ENCODE measurements around the gene GNE.
A peak's percentile ranks its signal among the peaks of the same experiment; 100 is the strongest.
"Not testable (repeated sequence)": the region's sequence is repeated elsewhere in the genome, so short reads cannot be mapped to it uniquely, and the experiment has no call there.

The GNE gene

DNA sequence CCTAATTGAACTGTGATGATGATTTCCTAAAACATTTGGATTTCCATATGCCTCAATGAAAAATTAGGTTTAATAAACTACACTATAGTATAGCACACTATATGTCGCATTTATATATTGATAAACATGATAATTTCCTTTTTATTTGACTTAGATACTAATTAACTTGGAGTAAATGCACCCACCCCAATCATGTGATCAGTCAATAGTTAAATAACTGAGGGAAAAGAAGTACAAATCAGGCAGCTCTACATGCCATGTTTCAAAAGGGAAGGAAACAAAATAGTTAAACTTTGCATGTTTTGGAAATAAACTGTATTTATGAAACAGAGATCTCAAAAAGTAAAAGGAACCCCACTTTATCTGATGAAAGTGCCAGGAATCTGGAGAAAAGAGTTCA is 18.0 kb upstream of the GNE start:
- Histone ChIP-seq H3K9me3 (replicated peaks in 1 of 2; ENCODE audit: control insufficient read depth in 2 of 2, insufficient read depth in 1 of 2, low read depth in 1 of 2, low read length in 2 of 2) (no peaks in the 10 kb centered on the region), H2AK5ac (ENCODE audit: low read depth, low read length) (no peak overlapping the region), H3K79me1 (ENCODE audit: low read depth, low read length) (no peaks in the 10 kb centered on the region), H3K23ac (ENCODE audit: low read depth, low read length, poor library complexity) (no peak overlapping the region), H3K9ac (ENCODE audit: low read depth, low read length, poor library complexity) (no peak overlapping the region), H2AFZ (ENCODE audit: low read length) (peak overlapping the region; percentile 38), H2BK15ac (ENCODE audit: low read length) (no peak overlapping the region), H3K4me3 (ENCODE audit: low read length in 2 of 2) (no peak overlapping the region), H2BK12ac (ENCODE audit: low read length) (no peak overlapping the region), H3K27ac (replicated peaks; ENCODE audit: low read length) (no peak overlapping the region), H3K18ac (ENCODE audit: low read length) (no peak overlapping the region), H4K91ac (ENCODE audit: low read depth, low read length, poor library complexity) (no peak overlapping the region), H3K36me3 (replicated peaks in 1 of 2; ENCODE audit: control insufficient read depth in 2 of 2, insufficient read depth in 2 of 2, low read length in 2 of 2) (no peaks in the 10 kb centered on the region), H2BK5ac (ENCODE audit: low read length) (no peak overlapping the region), H3K4ac (ENCODE audit: low read length) (no peak overlapping the region), H3K4me2 (ENCODE audit: insufficient read depth, low read length, poor library complexity, severe bottlenecking) (no peak overlapping the region), H3K27me3 (ENCODE audit: control insufficient read depth in 3 of 3, insufficient read depth in 3 of 3, low read depth in 1 of 3, low read length in 3 of 3) (no peaks in the 10 kb centered on the region), H3K14ac (ENCODE audit: low read length) (no peak overlapping the region), H4K8ac (ENCODE audit: low read depth, low read length) (no peak overlapping the region), H2BK120ac (ENCODE audit: low read depth, low read length) (no peak overlapping the region), H3K4me1 (ENCODE audit: control insufficient read depth in 2 of 2, insufficient read depth in 1 of 2, low read depth in 1 of 2, low read length in 2 of 2) (peaks cover 0 to 10% of the 10 kb centered on the region in 2 donors)
- DNase-seq (ENCODE audit: low spot score) = no peak
- WGBS, 2 donors (ENCODE audit: extremely low coverage in 2 of 2, insufficient read length in 2 of 2, insufficient replicate concordance in 1 of 2) = no CpG with 5 or more reads among the region's 1 CpG

DNA sequence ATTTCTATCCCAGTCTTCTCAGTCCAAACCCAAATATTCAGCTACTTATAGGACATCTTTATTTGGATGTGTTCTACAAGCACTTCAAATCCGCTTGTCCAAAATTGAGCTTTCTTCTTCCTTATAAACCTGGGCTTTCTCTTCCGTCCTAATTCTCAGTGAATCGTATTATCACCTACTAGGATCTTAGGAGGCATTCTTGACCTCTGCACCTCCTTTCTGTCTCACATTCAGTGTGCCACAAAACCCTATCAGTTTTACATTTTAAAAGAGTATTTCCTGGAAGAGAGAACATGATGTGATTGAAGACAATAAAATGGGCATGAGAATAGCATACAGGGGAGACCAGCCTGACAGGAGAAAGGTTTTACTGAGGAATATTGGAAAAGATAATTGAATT is 16.8 kb upstream of the GNE start:
- H3K9ac ChIP-seq (ENCODE audit: low read depth, low read length, poor library complexity) = no peak overlapping the region
- H3K23ac ChIP-seq (ENCODE audit: low read depth, low read length, poor library complexity) = no peak overlapping the region
- no peak overlapping the region for H3K4ac ChIP-seq (ENCODE audit: low read length)
- no peak overlapping the region for H4K8ac ChIP-seq (ENCODE audit: low read depth, low read length)
- peaks cover 0 to 10% of the 10 kb centered on the region in 2 donors for H3K4me1 ChIP-seq (ENCODE audit: control insufficient read depth in 2 of 2, insufficient read depth in 1 of 2, low read depth in 1 of 2, low read length in 2 of 2)
- no peaks in the 10 kb centered on the region for H3K79me1 ChIP-seq (ENCODE audit: low read depth, low read length)
- H3K9me3 ChIP-seq (replicated peaks in 1 of 2; ENCODE audit: control insufficient read depth in 2 of 2, insufficient read depth in 1 of 2, low read depth in 1 of 2, low read length in 2 of 2) = no peaks in the 10 kb centered on the region
- H2BK15ac ChIP-seq (ENCODE audit: low read length) = no peak overlapping the region
- no peak overlapping the region for H2BK5ac ChIP-seq (ENCODE audit: low read length)
- H3K4me2 ChIP-seq (ENCODE audit: insufficient read depth, low read length, poor library complexity, severe bottlenecking) = no peak overlapping the region
- H2AK5ac ChIP-seq (ENCODE audit: low read depth, low read length) = no peak overlapping the region
- no peak overlapping the region for H2BK120ac ChIP-seq (ENCODE audit: low read depth, low read length)
- no peak overlapping the region for H2AFZ ChIP-seq (ENCODE audit: low read length)
- H3K4me3 ChIP-seq (ENCODE audit: low read length in 2 of 2) = no peak overlapping the region
- no peaks in the 10 kb centered on the region for H3K27me3 ChIP-seq (ENCODE audit: control insufficient read depth in 3 of 3, insufficient read depth in 3 of 3, low read depth in 1 of 3, low read length in 3 of 3)
- H3K14ac ChIP-seq (ENCODE audit: low read length) = no peak overlapping the region
- no peak overlapping the region for H3K18ac ChIP-seq (ENCODE audit: low read length)
- H3K36me3 ChIP-seq (replicated peaks in 1 of 2; ENCODE audit: control insufficient read depth in 2 of 2, insufficient read depth in 2 of 2, low read length in 2 of 2) = no peaks in the 10 kb centered on the region
- no peak overlapping the region for H4K91ac ChIP-seq (ENCODE audit: low read depth, low read length, poor library complexity)
- no peak for DNase-seq (ENCODE audit: low spot score)
- no peak overlapping the region for H2BK12ac ChIP-seq (ENCODE audit: low read length)
- no peak overlapping the region for H3K27ac ChIP-seq (replicated peaks; ENCODE audit: low read length)
- no CpG with 5 or more reads among the region's 3 CpGs for WGBS, 2 donors (ENCODE audit: extremely low coverage in 2 of 2, insufficient read length in 2 of 2, insufficient replicate concordance in 1 of 2)

DNA sequence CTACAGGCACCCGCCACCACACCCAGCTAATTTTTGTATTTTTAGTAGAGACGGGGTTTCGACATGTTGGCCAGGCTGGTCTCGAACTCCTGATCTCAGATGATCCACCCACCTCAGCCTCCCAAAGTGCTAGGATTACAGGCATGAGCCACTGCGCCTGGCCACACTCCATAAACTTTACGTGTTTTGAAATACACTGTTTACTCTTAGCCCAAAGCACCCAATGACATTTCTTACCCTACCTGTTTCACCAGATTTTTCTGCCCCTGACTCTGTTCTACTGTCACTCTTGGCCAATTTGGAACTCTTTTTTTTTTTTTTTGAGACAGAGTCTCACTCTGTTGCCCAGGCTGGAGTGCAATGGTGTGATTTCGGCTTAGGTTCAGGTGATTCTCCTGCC is 15.1 kb upstream of the GNE start:
- H4K91ac ChIP-seq (ENCODE audit: low read depth, low read length, poor library complexity); DNase-seq (ENCODE audit: low spot score); H2AFZ ChIP-seq (ENCODE audit: low read length); H2BK15ac ChIP-seq (ENCODE audit: low read length); H3K23ac ChIP-seq (ENCODE audit: low read depth, low read length, poor library complexity); H3K9me3 ChIP-seq (replicated peaks in 1 of 2; ENCODE audit: control insufficient read depth in 2 of 2, insufficient read depth in 1 of 2, low read depth in 1 of 2, low read length in 2 of 2); H3K36me3 ChIP-seq (replicated peaks in 1 of 2; ENCODE audit: control insufficient read depth in 2 of 2, insufficient read depth in 2 of 2, low read length in 2 of 2); H3K4me2 ChIP-seq (ENCODE audit: insufficient read depth, low read length, poor library complexity, severe bottlenecking); H3K27ac ChIP-seq (replicated peaks; ENCODE audit: low read length); H3K27me3 ChIP-seq (ENCODE audit: control insufficient read depth in 3 of 3, insufficient read depth in 3 of 3, low read depth in 1 of 3, low read length in 3 of 3); H3K79me1 ChIP-seq (ENCODE audit: low read depth, low read length); H2BK12ac ChIP-seq (ENCODE audit: low read length); H2AK5ac ChIP-seq (ENCODE audit: low read depth, low read length); H3K9ac ChIP-seq (ENCODE audit: low read depth, low read length, poor library complexity); H3K18ac ChIP-seq (ENCODE audit: low read length); H3K4me3 ChIP-seq (ENCODE audit: low read length in 2 of 2); H3K14ac ChIP-seq (ENCODE audit: low read length); H4K8ac ChIP-seq (ENCODE audit: low read depth, low read length); H2BK5ac ChIP-seq (ENCODE audit: low read length); H3K4ac ChIP-seq (ENCODE audit: low read length); H2BK120ac ChIP-seq (ENCODE audit: low read depth, low read length): not testable (repeated sequence)
- peaks cover 0 to 10% of the 10 kb centered on the region in 2 donors for H3K4me1 ChIP-seq (ENCODE audit: control insufficient read depth in 2 of 2, insufficient read depth in 1 of 2, low read depth in 1 of 2, low read length in 2 of 2)
- WGBS, 2 donors (ENCODE audit: extremely low coverage in 2 of 2, insufficient read length in 2 of 2, insufficient replicate concordance in 1 of 2) = no CpG with 5 or more reads among the region's 7 CpGs

DNA sequence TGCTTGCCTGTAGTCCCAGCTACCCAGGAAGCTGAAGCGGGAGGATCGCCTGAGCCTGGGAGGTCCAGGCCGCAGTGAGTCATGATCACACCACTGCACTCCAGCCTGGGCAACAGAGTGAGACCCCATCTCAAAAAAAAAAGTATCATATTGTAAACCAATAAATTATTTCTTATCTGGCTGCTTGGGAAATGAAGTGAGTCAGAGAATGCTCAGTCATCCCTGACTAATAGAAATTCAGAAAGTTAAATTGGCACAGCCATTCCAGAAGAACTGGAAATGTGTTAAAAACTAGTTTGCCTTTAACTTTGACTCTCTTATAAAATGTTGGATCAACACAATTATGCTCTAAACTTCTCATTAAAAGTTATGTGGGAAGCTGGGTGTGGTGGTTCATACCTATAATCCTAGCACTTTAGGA is 9.8 kb upstream of the GNE start:
- H3K4ac ChIP-seq (ENCODE audit: low read length) = no peak overlapping the region
- no peaks in the 10 kb centered on the region for H3K4me1 ChIP-seq (ENCODE audit: control insufficient read depth in 2 of 2, insufficient read depth in 1 of 2, low read depth in 1 of 2, low read length in 2 of 2)
- H3K4me3 ChIP-seq (ENCODE audit: low read length in 2 of 2) = no peak overlapping the region
- no peak overlapping the region for H2AK5ac ChIP-seq (ENCODE audit: low read depth, low read length)
- WGBS, 2 donors (ENCODE audit: extremely low coverage in 2 of 2, insufficient read length in 2 of 2, insufficient replicate concordance in 1 of 2) = no CpG with 5 or more reads among the region's 3 CpGs
- no peaks in the 10 kb centered on the region for H3K79me1 ChIP-seq (ENCODE audit: low read depth, low read length)
- H3K9ac ChIP-seq (ENCODE audit: low read depth, low read length, poor library complexity) = no peak overlapping the region
- no peak overlapping the region for H2AFZ ChIP-seq (ENCODE audit: low read length)
- no peak overlapping the region for H3K18ac ChIP-seq (ENCODE audit: low read length)
- H3K27me3 ChIP-seq (ENCODE audit: control insufficient read depth in 3 of 3, insufficient read depth in 3 of 3, low read depth in 1 of 3, low read length in 3 of 3) = no peaks in the 10 kb centered on the region
- H2BK120ac ChIP-seq (ENCODE audit: low read depth, low read length) = no peak overlapping the region
- no peak for DNase-seq (ENCODE audit: low spot score)
- no peaks in the 10 kb centered on the region for H3K9me3 ChIP-seq (replicated peaks in 1 of 2; ENCODE audit: control insufficient read depth in 2 of 2, insufficient read depth in 1 of 2, low read depth in 1 of 2, low read length in 2 of 2)
- no peak overlapping the region for H3K4me2 ChIP-seq (ENCODE audit: insufficient read depth, low read length, poor library complexity, severe bottlenecking)
- no peak overlapping the region for H3K27ac ChIP-seq (replicated peaks; ENCODE audit: low read length)
- H2BK5ac ChIP-seq (ENCODE audit: low read length) = no peak overlapping the region
- H3K36me3 ChIP-seq (replicated peaks in 1 of 2; ENCODE audit: control insufficient read depth in 2 of 2, insufficient read depth in 2 of 2, low read length in 2 of 2) = no peaks in the 10 kb centered on the region
- no peak overlapping the region for H2BK12ac ChIP-seq (ENCODE audit: low read length)
- H3K14ac ChIP-seq (ENCODE audit: low read length) = no peak overlapping the region
- no peak overlapping the region for H4K8ac ChIP-seq (ENCODE audit: low read depth, low read length)
- H4K91ac ChIP-seq (ENCODE audit: low read depth, low read length, poor library complexity) = no peak overlapping the region
- no peak overlapping the region for H2BK15ac ChIP-seq (ENCODE audit: low read length)
- H3K23ac ChIP-seq (ENCODE audit: low read depth, low read length, poor library complexity) = no peak overlapping the region

All from neuronal stem cell (in vitro differentiated cells).